ENCODE measurements around the gene PRMT1.

DNA sequence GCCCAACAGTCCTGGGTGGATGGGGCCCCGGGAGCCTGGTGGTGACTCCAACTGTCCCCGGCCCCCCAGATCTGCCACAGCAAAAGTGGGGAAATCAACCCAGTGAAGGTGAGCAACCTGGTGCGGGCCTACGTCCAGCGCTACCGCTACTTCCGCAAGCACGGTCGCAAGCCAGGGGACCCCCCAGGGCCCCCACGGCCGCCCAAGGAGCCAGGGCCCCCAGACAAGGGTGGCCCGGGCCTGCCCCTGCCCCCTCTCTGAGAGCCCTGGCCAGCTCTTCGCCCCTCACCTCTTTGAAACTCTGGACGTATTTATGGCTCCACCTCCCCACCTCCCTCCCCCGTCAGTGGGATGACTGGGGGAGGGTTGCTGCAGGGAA lies 18.9 kb upstream of the PRMT1 start:
- TF ChIP-seq, protein P1, sequence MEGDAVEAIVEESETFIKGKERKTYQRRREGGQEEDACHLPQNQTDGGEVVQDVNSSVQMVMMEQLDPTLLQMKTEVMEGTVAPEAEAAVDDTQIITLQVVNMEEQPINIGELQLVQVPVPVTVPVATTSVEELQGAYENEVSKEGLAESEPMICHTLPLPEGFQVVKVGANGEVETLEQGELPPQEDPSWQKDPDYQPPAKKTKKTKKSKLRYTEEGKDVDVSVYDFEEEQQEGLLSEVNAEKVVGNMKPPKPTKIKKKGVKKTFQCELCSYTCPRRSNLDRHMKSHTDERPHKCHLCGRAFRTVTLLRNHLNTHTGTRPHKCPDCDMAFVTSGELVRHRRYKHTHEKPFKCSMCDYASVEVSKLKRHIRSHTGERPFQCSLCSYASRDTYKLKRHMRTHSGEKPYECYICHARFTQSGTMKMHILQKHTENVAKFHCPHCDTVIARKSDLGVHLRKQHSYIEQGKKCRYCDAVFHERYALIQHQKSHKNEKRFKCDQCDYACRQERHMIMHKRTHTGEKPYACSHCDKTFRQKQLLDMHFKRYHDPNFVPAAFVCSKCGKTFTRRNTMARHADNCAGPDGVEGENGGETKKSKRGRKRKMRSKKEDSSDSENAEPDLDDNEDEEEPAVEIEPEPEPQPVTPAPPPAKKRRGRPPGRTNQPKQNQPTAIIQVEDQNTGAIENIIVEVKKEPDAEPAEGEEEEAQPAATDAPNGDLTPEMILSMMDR (IDR thresholded peaks at IDR 0.05; ENCODE audit: low read length): no peak
- no peak for TF ChIP-seq EZH2 (IDR thresholded peaks at IDR 0.05; ENCODE audit: borderline replicate concordance, low read length)

Measured in OCI-LY1 (cell line).